Esophagus squamous epithelium (tissue), 5 donors: ENCODE data around the gene ATP5F1D. TPM values are rescaled to one million over a fixed set of nuclear protein-coding genes. Genes with fewer than 3 reads are reported as not detected.

Source experiments
- DNase-seq: peaks from one replicate; lab custom pipeline; 2025; lab: John Stamatoyannopoulos, UW
- H3K27ac ChIP-seq, 4 donors: fragments of 200-600 bp; sonication (generic); one replicate each; pipeline ENCODE4 v1.5.1; 2016 to 2019; ENCODE audit warnings: mild to moderate bottlenecking in 1 of 4
- H3K27me3 ChIP-seq, 4 donors: fragments of 200-600 bp; sonication (generic); 1 replicate in 3 of 4; 2 replicates in 1 of 4; pipeline versions ENCODE4 v1.5.1 to v1.6.0; 2017 to 2021; ENCODE audit warnings: antibody characterized with exemption in 1 of 4
- H3K36me3 ChIP-seq, 3 donors: fragments of 200-600 bp; sonication (generic); one replicate each; pipeline ENCODE4 v1.5.1; 2016 to 2019
- H3K4me1 ChIP-seq, 3 donors: fragments of 200-600 bp; sonication (generic); one replicate each; pipeline ENCODE4 v1.5.1; 2017 to 2019
- H3K4me3 ChIP-seq, 4 donors: fragments of 200-600 bp; sonication (generic); 1 replicate in 3 of 4; 2 replicates in 1 of 4; pipeline ENCODE4 v1.5.1; 2016 to 2019; ENCODE audit warnings: mild to moderate bottlenecking in 2 of 4, moderate library complexity in 1 of 4
- H3K9me3 ChIP-seq, 3 donors: fragments of 200-600 bp; sonication (generic); one replicate each; pipeline ENCODE4 v1.5.1; 2016 to 2019
- CTCF ChIP-seq, 6 experiments: fragments of 450-650 bp in 4 of 6; fragments of 200-600 bp in 2 of 6; sonication (generic) in 2 of 6; IDR thresholded peaks; one replicate each; pipeline ENCODE4 v1.5.1; 2016 to 2019; ENCODE audit warnings: antibody characterized with exemption in 6 of 6, mild to moderate bottlenecking in 4 of 6, moderate library complexity in 4 of 6
- POLR2A ChIP-seq, 4 donors: fragments of 450-650 bp; IDR thresholded peaks; one replicate each; pipeline ENCODE4 v1.6.1; 2017; ENCODE audit warnings: antibody characterized with exemption in 4 of 4, mild to moderate bottlenecking in 4 of 4, moderate library complexity in 3 of 4
- WGBS, 2 donors: methylation state at CpG; one replicate each; pipeline ENCODE4 v1.1.5; 2018; 5-methylcytosine and 5-hydroxymethylcytosine counted together
- intact Hi-C: fragments of 100-400 bp; cut with DNase I; formaldehyde crosslinking; loops from one replicate; pipeline ENCODE4 v1.15.0; 2022
- total RNA-seq, 4 donors: library from RNA; depleted of rRNA; stranded (reverse); fragments of >200 nt; gene quantifications; one replicate each; pipeline ENCODE4 v1.1.0, GENCODE V29; 2016
- donor health status: DM: yes; HTN: yes; CAD: no.

The ATP5F1D gene
- total RNA-seq, 4 donors from 2014 or later, result 83.4 to 171 (median 132) TPM

- Histone ChIP-seq H3K36me3 (peaks cover 33 to 86% (median 45%) of the 10 kb centered on the region in 3 donors), H3K4me1 (peaks cover 2 to 63% (median 23%) of the 10 kb centered on the region in 3 donors), H3K27me3 (no peaks in the 10 kb centered on the region), H3K4me3 (no peak overlapping the region), H3K27ac (peak overlapping the region in 1 of 4 donors; percentile 9), H3K9me3 (no peaks in the 10 kb centered on the region)
- no peak for DNase-seq
- intact Hi-C loops, result no loop called here
- TF ChIP-seq POLR2A (IDR thresholded peaks at IDR 0.05) (no peak), CTCF (IDR thresholded peaks at IDR 0.05) (no peak)
- 91% methylated on average over 12 of the region's 22 CpGs; no CpG with 5 or more reads in 1 of the 2 donors for WGBS, 2 donors
Observed at GRCh38 chr19:1221904-1222255, 19.7 kb upstream of the ATP5F1D start.

- Histone ChIP-seq H3K36me3 (peaks cover 36 to 91% (median 50%) of the 10 kb centered on the region in 3 donors), H3K27me3 (no peaks in the 10 kb centered on the region), H3K9me3 (no peaks in the 10 kb centered on the region), H3K27ac (no peak overlapping the region), H3K4me3 (no peak overlapping the region), H3K4me1 (peaks cover 2 to 58% (median 18%) of the 10 kb centered on the region in 3 donors)
- intact Hi-C loops, result no loop called here
- TF ChIP-seq CTCF (IDR thresholded peaks at IDR 0.05), result no peak
- TF ChIP-seq POLR2A (IDR thresholded peaks at IDR 0.05), result no peak
- DNase-seq, result no peak
- WGBS, 2 donors, result no CpG with 5 or more reads among the region's 14 CpGs
Observed at GRCh38 chr19:1222394-1222793, 19.2 kb upstream of the ATP5F1D start.

- DNase-seq, result no peak
- Histone ChIP-seq H3K9me3 (no peaks in the 10 kb centered on the region), H3K4me3 (no peak overlapping the region), H3K27ac (no peak overlapping the region), H3K36me3 (peaks cover 44 to 97% (median 58%) of the 10 kb centered on the region in 3 donors), H3K27me3 (no peaks in the 10 kb centered on the region), H3K4me1 (peaks cover 0 to 50% (median 14%) of the 10 kb centered on the region in 3 donors)
- TF ChIP-seq POLR2A (IDR thresholded peaks at IDR 0.05), result no peak
- peak in 4 of 6 experiments; percentile 23 to 63 (median 36) for TF ChIP-seq CTCF (IDR thresholded peaks at IDR 0.05)
- intact Hi-C loops, result no loop called here
- 65 to 75% methylated on average over 5 to 24 of the region's 48 CpGs for WGBS, 2 donors
Observed at GRCh38 chr19:1223018-1223855, 18.3 kb upstream of the ATP5F1D start.

- Histone ChIP-seq H3K4me1 (peaks cover 0 to 40% (median 6%) of the 10 kb centered on the region in 3 donors), H3K9me3 (no peaks in the 10 kb centered on the region), H3K4me3 (no peak overlapping the region), H3K27me3 (no peaks in the 10 kb centered on the region), H3K36me3 (peaks cover 45 to 94% (median 58%) of the 10 kb centered on the region in 3 donors), H3K27ac (no peak overlapping the region)
- TF ChIP-seq CTCF (IDR thresholded peaks at IDR 0.05) (no peak), POLR2A (IDR thresholded peaks at IDR 0.05) (no peak)
- intact Hi-C loops, result no loop called here
- WGBS, 2 donors, result 92 to 97% methylated on average over 2 to 5 of the region's 16 CpGs
- DNase-seq, result no peak
Observed at GRCh38 chr19:1224047-1224825, 17.3 kb upstream of the ATP5F1D start.
